K562 (cell line): ENCODE results near the gene RPTOR. TPM values are rescaled to one million over a fixed set of nuclear protein-coding genes. Genes with fewer than 3 reads are reported as not detected.

Experiments used
- ARID1B ChIP-seq: fragments of 450-650 bp; IDR thresholded peaks from 2 replicates; pipeline ENCODE4 v1.6.1; 2016; ENCODE audit warnings: antibody characterized with exemption, mild to moderate bottlenecking, inconsistent platforms
- EHMT2 ChIP-seq: fragments of 450-650 bp; IDR thresholded peaks from 2 replicates; pipeline ENCODE4 v1.6.1; 2018; ENCODE audit warnings: antibody characterized with exemption
- EWSR1 ChIP-seq: fragments of 450-650 bp; IDR thresholded peaks from 2 replicates; pipeline ENCODE4 v1.6.1; 2018; ENCODE audit warnings: borderline replicate concordance, mild to moderate bottlenecking, low read depth, moderate library complexity; ENCODE audit not compliant: partially characterized antibody
- GTF2F1 ChIP-seq: IDR thresholded peaks from 2 replicates; pipeline ENCODE4 v1.6.1; 2011; ENCODE audit warnings: low read depth, low read length, improper control_type of control experiment
- IFI16 ChIP-seq: fragments of 250-450 bp; sonication (Bioruptor Pico); IDR thresholded peaks from 2 replicates; pipeline ENCODE4 v2.1.2; 2022; ENCODE audit warnings: mild to moderate bottlenecking, inconsistent platforms
- KDM2B ChIP-seq: fragments of 250-450 bp; sonication (Bioruptor Pico); IDR thresholded peaks from 2 replicates; pipeline ENCODE4 v1.8.0; 2021; ENCODE audit warnings: mild to moderate bottlenecking, moderate library complexity
- MAFK ChIP-seq: IDR thresholded peaks from 2 replicates; pipeline ENCODE4 v1.6.1; 2011; ENCODE audit warnings: low read length, improper control_type of control experiment
- NCOA4 ChIP-seq: fragments of 450-650 bp; IDR thresholded peaks from 2 replicates; pipeline ENCODE4 v1.6.1; 2018; ENCODE audit warnings: mild to moderate bottlenecking; ENCODE audit not compliant: partially characterized antibody
- PHF8 ChIP-seq: fragments of 200-600 bp; sonication (generic); IDR thresholded peaks from 2 replicates; pipeline ENCODE4 v1.6.1; 2012; ENCODE audit warnings: mixed run types, mild to moderate bottlenecking, inconsistent platforms, low read length, moderate library complexity, borderline replicate concordance
- PKNOX1 ChIP-seq: fragments of 450-650 bp; IDR thresholded peaks from 2 replicates; pipeline ENCODE4 v1.6.1; 2016
- RBM25 ChIP-seq: fragments of 200-400 bp; formaldehyde crosslinking; IDR thresholded peaks from 2 replicates; pipeline ENCODE4 v1.6.1; 2018; ENCODE audit warnings: low read length, low read depth, moderate library complexity; ENCODE audit not compliant: severe bottlenecking
- SREBF1 ChIP-seq: fragments of 150-350 bp; IDR thresholded peaks from 2 replicates; pipeline ENCODE4 v1.6.1; 2014; ENCODE audit warnings: antibody characterized with exemption, low read depth, low read length, borderline replicate concordance
- TSC22D4 ChIP-seq: fragments of 450-650 bp; IDR thresholded peaks from 2 replicates; pipeline ENCODE4 v1.6.1; 2016; ENCODE audit warnings: missing genetic modification characterization, missing biosample characterization, control low read depth
- YY1 ChIP-seq, 3 experiments: IDR thresholded peaks; 2 replicates each; pipeline ENCODE4 v1.6.1; 2011; ENCODE audit warnings: low read length in 2 of 3, mild to moderate bottlenecking in 2 of 3, moderate library complexity in 2 of 3, borderline replicate concordance in 1 of 3, control low read depth in 1 of 3, low read depth in 1 of 3; ENCODE audit not compliant: insufficient read depth in 3 of 3, insufficient replicate concordance in 2 of 3, control insufficient read depth in 1 of 3, insufficient read length in 1 of 3; ENCODE audit errors: extremely low read depth in 1 of 3
- ZBTB1 ChIP-seq: sonication (generic); formaldehyde crosslinking; IDR thresholded peaks from 2 replicates; pipeline ENCODE4 v1.8.1; 2023; ENCODE audit warnings: missing genetic modification reagents, low read depth, mild to moderate bottlenecking, borderline replicate concordance
- ZNF311 ChIP-seq: fragments of 250-450 bp; sonication (Bioruptor Pico); IDR thresholded peaks from 2 replicates; pipeline ENCODE4 v1.4.0; 2020; ENCODE audit warnings: mild to moderate bottlenecking, moderate library complexity
- ZNF324 ChIP-seq: fragments of 250-450 bp; sonication (Bioruptor Pico); IDR thresholded peaks from 2 replicates; pipeline ENCODE4 v1.4.0; 2020; ENCODE audit warnings: mild to moderate bottlenecking
- polyA plus RNA-seq, 8 experiments: library from polyadenylated mRNA; depleted of rRNA in 4 of 8; stranded (reverse) in 5 of 8; unstranded in 3 of 8; fragments of >200 nt; fragmentation: Nextera tagmentation in 2 of 8; fragmentation: Illumina TruSeq in 1 of 8; extraction: Ambion mirVana in 2 of 8; extraction: Trizol in 1 of 8; gene quantifications; 2 replicates each; pipeline versions ENCODE4 v1.2.1 to v1.2.3, GENCODE V29; 2011 to 2014; ENCODE audit warnings: inconsistent platforms in 1 of 8, missing spikeins in 1 of 8
- total RNA-seq, 7 experiments: library from RNA; depleted of rRNA in 6 of 7; stranded (reverse); fragments of >200 nt in 6 of 7; fragmentation: Illumina TruSeq in 2 of 7; extraction: Trizol in 2 of 7; gene quantifications; 2 replicates each; pipeline versions ENCODE4 v1.2.1 to v1.2.3, GENCODE V29; 2011 to 2021; ENCODE audit warnings: low replicate concordance in 1 of 7
- TF ChIP-seq, protein P1 (sequence below): sonication (generic); formaldehyde crosslinking; IDR thresholded peaks from 2 replicates; pipeline ENCODE4 v1.8.1; 2022; ENCODE audit warnings: missing genetic modification reagents
- TF ChIP-seq, protein P2 (sequence below): fragments of 450-650 bp; formaldehyde crosslinking; IDR thresholded peaks from 2 replicates; pipeline ENCODE4 v1.4.0; 2022; ENCODE audit warnings: mild to moderate bottlenecking, moderate library complexity
- TF ChIP-seq, protein P3 (sequence below): fragments of 450-650 bp; IDR thresholded peaks from 2 replicates; pipeline ENCODE4 v1.6.1; 2017; ENCODE audit warnings: antibody characterized with exemption, mild to moderate bottlenecking

RPTOR gene
- total and polyA plus RNA-seq, 9 of the 15 experiments (the other 6 are each of a cell fraction or from before 2014, with no cell fraction given), result 0.24 to 54.1 (median 10.2) TPM

GRCh38 chr17:80992077-80992947 is 447.7 kb downstream of the RPTOR start (continued):
- TF ChIP-seq PKNOX1 (no peak), ZNF311 (CRISPR knock-in tag) (no peak), ZNF324 (CRISPR knock-in tag) (no peak), IFI16 (CRISPR knock-in tag) (no peak), NCOA4 (no peak), MAFK (no peak), SREBF1 (no peak), GTF2F1 (no peak), ZBTB1 (CRISPR knock-in tag) (no peak), YY1 (IDR thresholded peaks at IDR 0.05; ENCODE audit: borderline replicate concordance in 1 of 3, control insufficient read depth in 1 of 3, extremely low read depth in 1 of 3, insufficient read depth in 3 of 3, insufficient read length in 1 of 3, insufficient replicate concordance in 2 of 3, low read depth in 1 of 3, low read length in 2 of 3) (no peak), RBM25 (no peak), PHF8 (peak; percentile 30; the same call in 1 of the 2 replicates), TSC22D4 (tag) (no peak), KDM2B (CRISPR knock-in tag) (peak; percentile 44; the same call in 1 of the 2 replicates), EHMT2 (no peak), ARID1B (no peak), EWSR1 (no peak)
- TF ChIP-seq, protein P1, sequence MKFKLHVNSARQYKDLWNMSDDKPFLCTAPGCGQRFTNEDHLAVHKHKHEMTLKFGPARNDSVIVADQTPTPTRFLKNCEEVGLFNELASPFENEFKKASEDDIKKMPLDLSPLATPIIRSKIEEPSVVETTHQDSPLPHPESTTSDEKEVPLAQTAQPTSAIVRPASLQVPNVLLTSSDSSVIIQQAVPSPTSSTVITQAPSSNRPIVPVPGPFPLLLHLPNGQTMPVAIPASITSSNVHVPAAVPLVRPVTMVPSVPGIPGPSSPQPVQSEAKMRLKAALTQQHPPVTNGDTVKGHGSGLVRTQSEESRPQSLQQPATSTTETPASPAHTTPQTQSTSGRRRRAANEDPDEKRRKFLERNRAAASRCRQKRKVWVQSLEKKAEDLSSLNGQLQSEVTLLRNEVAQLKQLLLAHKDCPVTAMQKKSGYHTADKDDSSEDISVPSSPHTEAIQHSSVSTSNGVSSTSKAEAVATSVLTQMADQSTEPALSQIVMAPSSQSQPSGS (CRISPR knock-in tag), result no peak
- TF ChIP-seq, protein P2, sequence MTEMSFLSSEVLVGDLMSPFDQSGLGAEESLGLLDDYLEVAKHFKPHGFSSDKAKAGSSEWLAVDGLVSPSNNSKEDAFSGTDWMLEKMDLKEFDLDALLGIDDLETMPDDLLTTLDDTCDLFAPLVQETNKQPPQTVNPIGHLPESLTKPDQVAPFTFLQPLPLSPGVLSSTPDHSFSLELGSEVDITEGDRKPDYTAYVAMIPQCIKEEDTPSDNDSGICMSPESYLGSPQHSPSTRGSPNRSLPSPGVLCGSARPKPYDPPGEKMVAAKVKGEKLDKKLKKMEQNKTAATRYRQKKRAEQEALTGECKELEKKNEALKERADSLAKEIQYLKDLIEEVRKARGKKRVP (CRISPR knock-in tag), result no peak
- TF ChIP-seq, protein P3, sequence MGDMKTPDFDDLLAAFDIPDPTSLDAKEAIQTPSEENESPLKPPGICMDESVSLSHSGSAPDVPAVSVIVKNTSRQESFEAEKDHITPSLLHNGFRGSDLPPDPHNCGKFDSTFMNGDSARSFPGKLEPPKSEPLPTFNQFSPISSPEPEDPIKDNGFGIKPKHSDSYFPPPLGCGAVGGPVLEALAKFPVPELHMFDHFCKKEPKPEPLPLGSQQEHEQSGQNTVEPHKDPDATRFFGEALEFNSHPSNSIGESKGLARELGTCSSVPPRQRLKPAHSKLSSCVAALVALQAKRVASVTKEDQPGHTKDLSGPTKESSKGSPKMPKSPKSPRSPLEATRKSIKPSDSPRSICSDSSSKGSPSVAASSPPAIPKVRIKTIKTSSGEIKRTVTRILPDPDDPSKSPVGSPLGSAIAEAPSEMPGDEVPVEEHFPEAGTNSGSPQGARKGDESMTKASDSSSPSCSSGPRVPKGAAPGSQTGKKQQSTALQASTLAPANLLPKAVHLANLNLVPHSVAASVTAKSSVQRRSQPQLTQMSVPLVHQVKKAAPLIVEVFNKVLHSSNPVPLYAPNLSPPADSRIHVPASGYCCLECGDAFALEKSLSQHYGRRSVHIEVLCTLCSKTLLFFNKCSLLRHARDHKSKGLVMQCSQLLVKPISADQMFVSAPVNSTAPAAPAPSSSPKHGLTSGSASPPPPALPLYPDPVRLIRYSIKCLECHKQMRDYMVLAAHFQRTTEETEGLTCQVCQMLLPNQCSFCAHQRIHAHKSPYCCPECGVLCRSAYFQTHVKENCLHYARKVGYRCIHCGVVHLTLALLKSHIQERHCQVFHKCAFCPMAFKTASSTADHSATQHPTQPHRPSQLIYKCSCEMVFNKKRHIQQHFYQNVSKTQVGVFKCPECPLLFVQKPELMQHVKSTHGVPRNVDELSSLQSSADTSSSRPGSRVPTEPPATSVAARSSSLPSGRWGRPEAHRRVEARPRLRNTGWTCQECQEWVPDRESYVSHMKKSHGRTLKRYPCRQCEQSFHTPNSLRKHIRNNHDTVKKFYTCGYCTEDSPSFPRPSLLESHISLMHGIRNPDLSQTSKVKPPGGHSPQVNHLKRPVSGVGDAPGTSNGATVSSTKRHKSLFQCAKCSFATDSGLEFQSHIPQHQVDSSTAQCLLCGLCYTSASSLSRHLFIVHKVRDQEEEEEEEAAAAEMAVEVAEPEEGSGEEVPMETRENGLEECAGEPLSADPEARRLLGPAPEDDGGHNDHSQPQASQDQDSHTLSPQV, result 0 out of 2 replicates have a peak, but pooled peaks have one; percentile 39
